ENCODE measurements around the gene ZDHHC1.

ZDHHC1 gene

DNA sequence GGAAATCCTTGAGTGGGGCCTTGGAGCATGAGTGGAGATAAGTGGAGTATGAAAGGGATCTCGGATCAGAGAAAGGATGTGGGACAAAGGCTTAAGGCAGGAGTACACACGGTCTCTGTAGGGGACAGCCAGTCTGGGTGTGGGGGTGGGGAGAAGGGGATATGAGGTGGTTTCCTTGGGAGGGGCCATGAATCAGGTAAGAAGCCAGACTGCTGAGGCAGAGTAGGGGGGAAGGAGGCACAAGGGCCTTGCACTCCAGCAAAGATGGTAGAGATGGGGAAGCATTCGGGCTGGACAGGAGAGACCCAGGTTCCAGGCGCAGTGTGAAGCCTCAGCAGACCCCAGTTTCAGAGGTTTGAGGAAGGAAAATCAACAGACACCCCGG lies 16.2 kb upstream of the ZDHHC1 start:
- ATAC-seq: no peak
- TF ChIP-seq, protein P1, sequence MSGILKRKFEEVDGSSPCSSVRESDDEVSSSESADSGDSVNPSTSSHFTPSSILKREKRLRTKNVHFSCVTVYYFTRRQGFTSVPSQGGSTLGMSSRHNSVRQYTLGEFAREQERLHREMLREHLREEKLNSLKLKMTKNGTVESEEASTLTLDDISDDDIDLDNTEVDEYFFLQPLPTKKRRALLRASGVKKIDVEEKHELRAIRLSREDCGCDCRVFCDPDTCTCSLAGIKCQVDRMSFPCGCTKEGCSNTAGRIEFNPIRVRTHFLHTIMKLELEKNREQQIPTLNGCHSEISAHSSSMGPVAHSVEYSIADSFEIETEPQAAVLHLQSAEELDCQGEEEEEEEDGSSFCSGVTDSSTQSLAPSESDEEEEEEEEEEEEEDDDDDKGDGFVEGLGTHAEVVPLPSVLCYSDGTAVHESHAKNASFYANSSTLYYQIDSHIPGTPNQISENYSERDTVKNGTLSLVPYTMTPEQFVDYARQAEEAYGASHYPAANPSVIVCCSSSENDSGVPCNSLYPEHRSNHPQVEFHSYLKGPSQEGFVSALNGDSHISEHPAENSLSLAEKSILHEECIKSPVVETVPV (CRISPR knock-in tag; IDR thresholded peaks at IDR 0.05): no peak
- TF ChIP-seq RARB (CRISPR knock-in tag; IDR thresholded peaks at IDR 0.05) (no peak), ARNTL (CRISPR knock-in tag; IDR thresholded peaks at IDR 0.05; ENCODE audit: borderline replicate concordance, low read depth) (no peak), ZFP30 (CRISPR knock-in tag; IDR thresholded peaks at IDR 0.05) (no peak), OSR1 (CRISPR knock-in tag; IDR thresholded peaks at IDR 0.05) (no peak), ZFP3 (CRISPR knock-in tag; IDR thresholded peaks at IDR 0.05) (no peak)
- TF ChIP-seq, protein P2, sequence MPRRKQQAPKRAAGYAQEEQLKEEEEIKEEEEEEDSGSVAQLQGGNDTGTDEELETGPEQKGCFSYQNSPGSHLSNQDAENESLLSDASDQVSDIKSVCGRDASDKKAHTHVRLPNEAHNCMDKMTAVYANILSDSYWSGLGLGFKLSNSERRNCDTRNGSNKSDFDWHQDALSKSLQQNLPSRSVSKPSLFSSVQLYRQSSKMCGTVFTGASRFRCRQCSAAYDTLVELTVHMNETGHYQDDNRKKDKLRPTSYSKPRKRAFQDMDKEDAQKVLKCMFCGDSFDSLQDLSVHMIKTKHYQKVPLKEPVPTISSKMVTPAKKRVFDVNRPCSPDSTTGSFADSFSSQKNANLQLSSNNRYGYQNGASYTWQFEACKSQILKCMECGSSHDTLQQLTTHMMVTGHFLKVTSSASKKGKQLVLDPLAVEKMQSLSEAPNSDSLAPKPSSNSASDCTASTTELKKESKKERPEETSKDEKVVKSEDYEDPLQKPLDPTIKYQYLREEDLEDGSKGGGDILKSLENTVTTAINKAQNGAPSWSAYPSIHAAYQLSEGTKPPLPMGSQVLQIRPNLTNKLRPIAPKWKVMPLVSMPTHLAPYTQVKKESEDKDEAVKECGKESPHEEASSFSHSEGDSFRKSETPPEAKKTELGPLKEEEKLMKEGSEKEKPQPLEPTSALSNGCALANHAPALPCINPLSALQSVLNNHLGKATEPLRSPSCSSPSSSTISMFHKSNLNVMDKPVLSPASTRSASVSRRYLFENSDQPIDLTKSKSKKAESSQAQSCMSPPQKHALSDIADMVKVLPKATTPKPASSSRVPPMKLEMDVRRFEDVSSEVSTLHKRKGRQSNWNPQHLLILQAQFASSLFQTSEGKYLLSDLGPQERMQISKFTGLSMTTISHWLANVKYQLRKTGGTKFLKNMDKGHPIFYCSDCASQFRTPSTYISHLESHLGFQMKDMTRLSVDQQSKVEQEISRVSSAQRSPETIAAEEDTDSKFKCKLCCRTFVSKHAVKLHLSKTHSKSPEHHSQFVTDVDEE (CRISPR knock-in tag; IDR thresholded peaks at IDR 0.05): no peak

DNA sequence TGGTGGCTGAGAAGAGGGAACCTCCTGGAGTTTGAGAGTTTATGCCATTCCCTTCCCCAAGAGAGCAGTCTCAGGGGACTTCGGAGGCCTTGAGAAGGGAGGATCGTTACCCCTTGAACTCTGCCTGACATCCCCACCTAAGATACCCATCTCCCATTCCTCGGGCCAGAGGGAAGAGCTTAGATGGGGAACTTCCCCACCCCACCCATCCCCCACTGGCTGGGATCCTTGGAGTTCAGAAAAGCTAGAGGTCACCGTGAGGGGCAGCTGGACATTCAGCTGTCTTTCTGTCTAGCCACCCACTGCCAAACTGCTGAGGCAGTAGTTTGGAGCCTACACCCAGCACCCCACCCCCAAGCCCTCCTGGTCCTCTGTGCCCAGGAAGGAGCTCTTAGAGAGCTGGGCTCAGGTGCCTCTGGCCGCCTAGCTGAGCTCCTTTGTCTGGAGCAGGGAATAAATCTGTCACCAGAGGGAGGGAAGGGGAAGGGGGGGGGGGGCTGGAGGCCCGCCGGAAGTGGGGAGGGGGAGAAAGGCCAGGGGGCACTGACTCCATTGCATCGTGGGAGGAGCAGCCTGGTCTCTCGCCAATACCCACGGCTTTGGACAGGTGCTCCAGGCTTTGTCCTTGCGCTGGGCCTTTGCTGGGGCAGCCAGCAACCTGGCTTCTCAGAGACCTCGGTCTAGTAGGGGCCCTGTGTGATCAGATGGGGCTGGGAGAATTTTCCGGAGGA lies 15.7 kb upstream of the ZDHHC1 start:
- ATAC-seq: no peak; the same call in 2 of the 3 replicates
- TF ChIP-seq ZFP3 (CRISPR knock-in tag; IDR thresholded peaks at IDR 0.05): no peak
- TF ChIP-seq OSR1 (CRISPR knock-in tag; IDR thresholded peaks at IDR 0.05): no peak
- TF ChIP-seq CSDC2 (CRISPR knock-in tag; IDR thresholded peaks at IDR 0.05): no peak
- TF ChIP-seq, protein P3, sequence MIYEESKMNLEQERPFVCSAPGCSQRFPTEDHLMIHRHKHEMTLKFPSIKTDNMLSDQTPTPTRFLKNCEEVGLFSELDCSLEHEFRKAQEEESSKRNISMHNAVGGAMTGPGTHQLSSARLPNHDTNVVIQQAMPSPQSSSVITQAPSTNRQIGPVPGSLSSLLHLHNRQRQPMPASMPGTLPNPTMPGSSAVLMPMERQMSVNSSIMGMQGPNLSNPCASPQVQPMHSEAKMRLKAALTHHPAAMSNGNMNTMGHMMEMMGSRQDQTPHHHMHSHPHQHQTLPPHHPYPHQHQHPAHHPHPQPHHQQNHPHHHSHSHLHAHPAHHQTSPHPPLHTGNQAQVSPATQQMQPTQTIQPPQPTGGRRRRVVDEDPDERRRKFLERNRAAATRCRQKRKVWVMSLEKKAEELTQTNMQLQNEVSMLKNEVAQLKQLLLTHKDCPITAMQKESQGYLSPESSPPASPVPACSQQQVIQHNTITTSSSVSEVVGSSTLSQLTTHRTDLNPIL (CRISPR knock-in tag; IDR thresholded peaks at IDR 0.05; ENCODE audit: low read depth): no peak
- no peak for TF ChIP-seq ZNF8 (CRISPR knock-in tag; IDR thresholded peaks at IDR 0.05)
- TF ChIP-seq, protein P4, sequence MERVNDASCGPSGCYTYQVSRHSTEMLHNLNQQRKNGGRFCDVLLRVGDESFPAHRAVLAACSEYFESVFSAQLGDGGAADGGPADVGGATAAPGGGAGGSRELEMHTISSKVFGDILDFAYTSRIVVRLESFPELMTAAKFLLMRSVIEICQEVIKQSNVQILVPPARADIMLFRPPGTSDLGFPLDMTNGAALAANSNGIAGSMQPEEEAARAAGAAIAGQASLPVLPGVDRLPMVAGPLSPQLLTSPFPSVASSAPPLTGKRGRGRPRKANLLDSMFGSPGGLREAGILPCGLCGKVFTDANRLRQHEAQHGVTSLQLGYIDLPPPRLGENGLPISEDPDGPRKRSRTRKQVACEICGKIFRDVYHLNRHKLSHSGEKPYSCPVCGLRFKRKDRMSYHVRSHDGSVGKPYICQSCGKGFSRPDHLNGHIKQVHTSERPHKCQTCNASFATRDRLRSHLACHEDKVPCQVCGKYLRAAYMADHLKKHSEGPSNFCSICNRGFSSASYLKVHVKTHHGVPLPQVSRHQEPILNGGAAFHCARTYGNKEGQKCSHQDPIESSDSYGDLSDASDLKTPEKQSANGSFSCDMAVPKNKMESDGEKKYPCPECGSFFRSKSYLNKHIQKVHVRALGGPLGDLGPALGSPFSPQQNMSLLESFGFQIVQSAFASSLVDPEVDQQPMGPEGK (CRISPR knock-in tag; IDR thresholded peaks at IDR 0.05; ENCODE audit: borderline replicate concordance): no peak
- TF ChIP-seq SNAI2 (CRISPR knock-in tag; IDR thresholded peaks at IDR 0.05): no peak
- no peak for TF ChIP-seq RARB (CRISPR knock-in tag; IDR thresholded peaks at IDR 0.05)
- no peak for TF ChIP-seq BACH2 (CRISPR knock-in tag; IDR thresholded peaks at IDR 0.05; ENCODE audit: borderline replicate concordance)
- TF ChIP-seq ZFP30 (CRISPR knock-in tag; IDR thresholded peaks at IDR 0.05): no peak
- no peak for TF ChIP-seq ZC3H10 (CRISPR knock-in tag; IDR thresholded peaks at IDR 0.05)
- no peak for TF ChIP-seq PPARA (CRISPR knock-in tag; IDR thresholded peaks at IDR 0.05; ENCODE audit: borderline replicate concordance)
- no peak for TF ChIP-seq ZNF70 (CRISPR knock-in tag; IDR thresholded peaks at IDR 0.05)
- no peak for TF ChIP-seq TCF4 (CRISPR knock-in tag; IDR thresholded peaks at IDR 0.05; ENCODE audit: borderline replicate concordance)
- TF ChIP-seq, protein P5, sequence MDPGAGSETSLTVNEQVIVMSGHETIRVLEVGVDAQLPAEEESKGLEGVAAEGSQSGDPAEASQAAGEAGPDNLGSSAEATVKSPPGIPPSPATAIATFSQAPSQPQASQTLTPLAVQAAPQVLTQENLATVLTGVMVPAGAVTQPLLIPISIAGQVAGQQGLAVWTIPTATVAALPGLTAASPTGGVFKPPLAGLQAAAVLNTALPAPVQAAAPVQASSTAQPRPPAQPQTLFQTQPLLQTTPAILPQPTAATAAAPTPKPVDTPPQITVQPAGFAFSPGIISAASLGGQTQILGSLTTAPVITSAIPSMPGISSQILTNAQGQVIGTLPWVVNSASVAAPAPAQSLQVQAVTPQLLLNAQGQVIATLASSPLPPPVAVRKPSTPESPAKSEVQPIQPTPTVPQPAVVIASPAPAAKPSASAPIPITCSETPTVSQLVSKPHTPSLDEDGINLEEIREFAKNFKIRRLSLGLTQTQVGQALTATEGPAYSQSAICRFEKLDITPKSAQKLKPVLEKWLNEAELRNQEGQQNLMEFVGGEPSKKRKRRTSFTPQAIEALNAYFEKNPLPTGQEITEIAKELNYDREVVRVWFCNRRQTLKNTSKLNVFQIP (CRISPR knock-in tag; IDR thresholded peaks at IDR 0.05; ENCODE audit: borderline replicate concordance, low read depth): no peak
- TF ChIP-seq ARNTL (CRISPR knock-in tag; IDR thresholded peaks at IDR 0.05; ENCODE audit: borderline replicate concordance, low read depth): no peak
- TF ChIP-seq, protein P1 (CRISPR knock-in tag; IDR thresholded peaks at IDR 0.05): no peak
- TF ChIP-seq ESRRG (CRISPR knock-in tag; IDR thresholded peaks at IDR 0.05): no peak

All from SK-N-SH treated with all-trans-retinoic acid at 6 μM for 48 hours (cell line).